ENCODE measurements around the gene ARHGAP22.

ARHGAP22 gene

GRCh38 chr10:48470893-48471805 lies 133.7 kb downstream of the ARHGAP22 start:
- no peak for TF ChIP-seq FOXP2 (optimal IDR thresholded peaks at IDR 0.05; ENCODE audit: borderline replicate concordance, extremely low read depth, extremely low read length, insufficient read depth)
- no peak for TF ChIP-seq SIN3A (IDR thresholded peaks at IDR 0.05; ENCODE audit: borderline replicate concordance, insufficient read depth, low read length)
- no peak for TF ChIP-seq TAF1 (IDR thresholded peaks at IDR 0.05; ENCODE audit: borderline replicate concordance, insufficient read depth, low read length)
- no peak for TF ChIP-seq REST (IDR thresholded peaks at IDR 0.05; ENCODE audit: insufficient read depth in 1 of 2, low read depth in 2 of 2, low read length in 2 of 2)
- TF ChIP-seq POLR2AphosphoS5 (IDR thresholded peaks at IDR 0.05; ENCODE audit: low read depth, low read length): no peak

- TF ChIP-seq TAF1 (IDR thresholded peaks at IDR 0.05; ENCODE audit: borderline replicate concordance, insufficient read depth, low read length): no peak
- no peak for TF ChIP-seq FOXP2 (optimal IDR thresholded peaks at IDR 0.05; ENCODE audit: borderline replicate concordance, extremely low read depth, extremely low read length, insufficient read depth)
- TF ChIP-seq SIN3A (IDR thresholded peaks at IDR 0.05; ENCODE audit: borderline replicate concordance, insufficient read depth, low read length): no peak
- TF ChIP-seq REST (IDR thresholded peaks at IDR 0.05; ENCODE audit: insufficient read depth in 1 of 2, low read depth in 2 of 2, low read length in 2 of 2): no peak
- TF ChIP-seq POLR2AphosphoS5 (IDR thresholded peaks at IDR 0.05; ENCODE audit: low read depth, low read length): no peak
Observed at GRCh38 chr10:48470115-48470892, 134.6 kb downstream of the ARHGAP22 start.

GRCh38 chr10:48469516-48470020 lies 135.3 kb downstream of the ARHGAP22 start:
- TF ChIP-seq TAF1 (IDR thresholded peaks at IDR 0.05; ENCODE audit: borderline replicate concordance, insufficient read depth, low read length) (no peak), SIN3A (IDR thresholded peaks at IDR 0.05; ENCODE audit: borderline replicate concordance, insufficient read depth, low read length) (no peak), REST (IDR thresholded peaks at IDR 0.05; ENCODE audit: insufficient read depth in 1 of 2, low read depth in 2 of 2, low read length in 2 of 2) (no peak), POLR2AphosphoS5 (IDR thresholded peaks at IDR 0.05; ENCODE audit: low read depth, low read length) (no peak)

- no peak for TF ChIP-seq SIN3A (IDR thresholded peaks at IDR 0.05; ENCODE audit: borderline replicate concordance, insufficient read depth, low read length)
- no peak for TF ChIP-seq FOXP2 (optimal IDR thresholded peaks at IDR 0.05; ENCODE audit: borderline replicate concordance, extremely low read depth, extremely low read length, insufficient read depth)
- TF ChIP-seq REST (IDR thresholded peaks at IDR 0.05; ENCODE audit: insufficient read depth in 1 of 2, low read depth in 2 of 2, low read length in 2 of 2): no peak
- no peak for TF ChIP-seq POLR2AphosphoS5 (IDR thresholded peaks at IDR 0.05; ENCODE audit: low read depth, low read length)
- TF ChIP-seq TAF1 (IDR thresholded peaks at IDR 0.05; ENCODE audit: borderline replicate concordance, insufficient read depth, low read length): no peak
Observed at GRCh38 chr10:48468866-48469511, 135.9 kb downstream of the ARHGAP22 start.

All from PFSK-1 (cell line).